Mucosa of descending colon (tissue), 3 donors: ENCODE results near the gene ATP8A2. TPM values are rescaled to one million over a fixed set of nuclear protein-coding genes. Genes with fewer than 3 reads are reported as not detected.
A peak's percentile ranks its signal among the peaks of the same experiment; 100 is the strongest.

Source experiments
- ATAC-seq: fragments of 200-7000 bp; cut with Tn5 transposase; one replicate; pipeline ENCODE4 v1.9.1; 2020; ENCODE audit warnings: mild to moderate bottlenecking, moderate library complexity
- DNase-seq, 3 donors: peaks; one replicate each; pipeline ENCODE4 v3.0.0-alpha.2; 2020
- H3K36me3 ChIP-seq: fragments of 200-600 bp; one replicate; pipeline ENCODE4 v1.8.0; 2021; ENCODE audit warnings: low read depth, mild to moderate bottlenecking
- H3K4me1 ChIP-seq: fragments of 200-600 bp; one replicate; pipeline ENCODE4 v1.8.0; 2021; ENCODE audit warnings: low read depth, mild to moderate bottlenecking
- H3K4me3 ChIP-seq: fragments of 200-600 bp; one replicate; pipeline ENCODE4 v1.8.0; 2021; ENCODE audit warnings: mild to moderate bottlenecking
- H3K9me3 ChIP-seq: fragments of 200-600 bp; one replicate; pipeline ENCODE4 v1.8.0; 2021; ENCODE audit warnings: mild to moderate bottlenecking
- intact Hi-C, 2 donors: fragments of 100-400 bp; cut with DNase I in 1 of 2; cut with micrococcal nuclease in 1 of 2; formaldehyde crosslinking; loops; one replicate each; pipeline versions ENCODE4 v1.11.0 to v1.11.1; 2022; cut with DNase I, micrococcal nuclease
- total RNA-seq, 3 donors: library from RNA; stranded (reverse); fragmentation: NEBNext Ultra II Directional in 2 of 3; extraction: Animal tissue kit (Norgen Biotek cat#: 25700) in 2 of 3; gene quantifications; one replicate each; pipeline versions ENCODE4 v1.2.1 to v1.2.4, GENCODE V29; 2021 to 2023
- TF ChIP-seq, protein P1 (sequence below): fragments of 200-600 bp; IDR thresholded peaks from one replicate; pipeline ENCODE4 v1.8.0; 2022; ENCODE audit warnings: antibody characterized with exemption, mild to moderate bottlenecking
- donor health status: DM: no; HTN: no; CAD: no; lungs with moderate emphysema.
- donor health status: DM: no; HTN: no; CAD: no.
- donor health status: DM: no; HTN: yes; CAD: no.

The ATP8A2 gene
- total RNA-seq, 3 donors from 2014 or later = 0.22 to 3.6 (median 0.41) TPM

GRCh38 chr13:25902455-25902854 is 530.7 kb downstream of the ATP8A2 start:
- Histone ChIP-seq H3K4me3 (no peak overlapping the region), H3K9me3 (no peaks in the 10 kb centered on the region), H3K4me1 (peaks cover 9% of the 10 kb centered on the region), H3K36me3 (no peaks in the 10 kb centered on the region)
- ATAC-seq (no peak), DNase-seq (no peak)
- intact Hi-C loops = no loop called here
- TF ChIP-seq, protein P1, sequence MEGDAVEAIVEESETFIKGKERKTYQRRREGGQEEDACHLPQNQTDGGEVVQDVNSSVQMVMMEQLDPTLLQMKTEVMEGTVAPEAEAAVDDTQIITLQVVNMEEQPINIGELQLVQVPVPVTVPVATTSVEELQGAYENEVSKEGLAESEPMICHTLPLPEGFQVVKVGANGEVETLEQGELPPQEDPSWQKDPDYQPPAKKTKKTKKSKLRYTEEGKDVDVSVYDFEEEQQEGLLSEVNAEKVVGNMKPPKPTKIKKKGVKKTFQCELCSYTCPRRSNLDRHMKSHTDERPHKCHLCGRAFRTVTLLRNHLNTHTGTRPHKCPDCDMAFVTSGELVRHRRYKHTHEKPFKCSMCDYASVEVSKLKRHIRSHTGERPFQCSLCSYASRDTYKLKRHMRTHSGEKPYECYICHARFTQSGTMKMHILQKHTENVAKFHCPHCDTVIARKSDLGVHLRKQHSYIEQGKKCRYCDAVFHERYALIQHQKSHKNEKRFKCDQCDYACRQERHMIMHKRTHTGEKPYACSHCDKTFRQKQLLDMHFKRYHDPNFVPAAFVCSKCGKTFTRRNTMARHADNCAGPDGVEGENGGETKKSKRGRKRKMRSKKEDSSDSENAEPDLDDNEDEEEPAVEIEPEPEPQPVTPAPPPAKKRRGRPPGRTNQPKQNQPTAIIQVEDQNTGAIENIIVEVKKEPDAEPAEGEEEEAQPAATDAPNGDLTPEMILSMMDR = no peak

DNA sequence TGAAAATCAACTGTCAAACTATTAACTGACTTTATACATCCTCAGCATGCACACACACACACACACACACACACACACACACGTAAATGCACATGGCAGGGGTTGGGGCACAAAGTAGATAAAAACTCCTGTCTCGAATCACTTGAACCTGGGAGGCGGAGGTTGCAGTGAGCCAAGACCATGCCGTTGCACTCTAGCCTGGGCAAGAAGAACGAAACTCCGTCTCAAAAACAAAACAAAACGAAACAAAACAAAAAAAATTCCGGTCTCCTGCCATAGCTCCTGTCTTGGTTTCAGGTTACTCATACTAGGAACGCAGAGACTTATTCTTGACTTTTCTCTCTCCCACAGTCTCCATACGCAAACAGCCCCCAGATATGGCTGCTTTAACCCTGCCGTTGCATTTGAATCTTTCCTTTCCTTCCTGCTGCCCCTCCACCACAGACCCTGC is 531.1 kb downstream of the ATP8A2 start:
- no peaks in the 10 kb centered on the region for H3K9me3 ChIP-seq
- ATAC-seq (no peak), DNase-seq (no peak)
- H3K4me1 ChIP-seq = peaks cover 9% of the 10 kb centered on the region
- TF ChIP-seq, protein P1 = no peak
- intact Hi-C loops = no loop called here
- no peaks in the 10 kb centered on the region for H3K36me3 ChIP-seq
- H3K4me3 ChIP-seq = no peak overlapping the region

GRCh38 chr13:25904830-25905229 is 533.1 kb downstream of the ATP8A2 start:
- DNase-seq = no peak
- Histone ChIP-seq H3K4me1 (peaks cover 9% of the 10 kb centered on the region), H3K9me3 (no peaks in the 10 kb centered on the region), H3K36me3 (no peaks in the 10 kb centered on the region), H3K4me3 (no peak overlapping the region)
- intact Hi-C loops = no loop called here
- TF ChIP-seq, protein P1 = no peak
- no peak for ATAC-seq

GRCh38 chr13:25905611-25906010 is 533.8 kb downstream of the ATP8A2 start:
- Histone ChIP-seq H3K4me3 (no peak overlapping the region), H3K4me1 (peaks cover 9% of the 10 kb centered on the region), H3K9me3 (no peaks in the 10 kb centered on the region), H3K36me3 (no peaks in the 10 kb centered on the region)
- intact Hi-C loops = no loop called here
- peak in 2 of 3 donors; percentile 21 to 36 for DNase-seq
- TF ChIP-seq, protein P1 = no peak
- ATAC-seq = peak; percentile 81

DNA sequence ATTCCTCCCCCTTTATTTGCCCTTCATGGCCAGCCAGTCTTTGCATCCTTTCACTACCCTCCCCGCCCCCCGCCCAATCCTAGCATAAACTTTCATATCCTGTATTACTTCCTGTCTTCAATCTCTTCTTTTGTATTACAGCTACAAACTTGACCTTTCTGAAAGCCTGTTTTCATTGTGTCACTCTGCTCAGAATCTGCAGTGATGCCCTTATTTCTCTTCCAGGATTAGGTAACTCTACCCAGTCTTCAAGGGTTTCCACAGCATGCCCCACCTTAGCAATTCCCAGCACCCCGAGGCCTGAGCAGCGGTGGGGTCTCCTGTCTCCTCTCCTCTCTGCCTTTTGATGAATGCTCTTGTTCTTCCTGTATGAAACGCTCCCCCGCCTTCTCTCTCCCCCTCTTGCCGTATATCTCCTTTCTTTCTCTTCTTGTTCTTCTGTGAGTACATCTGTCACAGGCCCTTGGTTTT is 534.5 kb downstream of the ATP8A2 start:
- Histone ChIP-seq H3K9me3 (no peaks in the 10 kb centered on the region), H3K36me3 (no peaks in the 10 kb centered on the region), H3K4me1 (peaks cover 9% of the 10 kb centered on the region), H3K4me3 (no peak overlapping the region)
- intact Hi-C loops = no loop called here
- TF ChIP-seq, protein P1 = no peak
- DNase-seq (no peak), ATAC-seq (no peak)

DNA sequence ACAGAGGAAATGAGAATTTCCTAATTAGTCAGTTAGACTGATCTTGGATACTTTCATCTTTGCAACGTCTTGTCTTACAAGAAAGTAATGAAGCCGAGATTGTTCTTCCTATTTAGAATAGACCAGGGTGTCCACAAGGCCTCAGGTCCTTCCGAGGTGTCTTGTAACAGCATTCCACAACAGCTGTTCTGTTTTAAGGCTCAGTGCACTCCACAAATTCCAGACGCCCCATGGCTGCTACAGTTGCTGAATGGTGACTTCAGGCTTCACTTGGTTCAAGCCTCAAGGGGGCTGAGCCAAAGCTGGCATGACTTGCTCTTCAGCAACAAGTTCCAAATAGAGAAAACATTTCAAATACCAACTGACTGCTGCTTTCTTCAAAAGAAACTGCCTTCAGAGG is 536.6 kb downstream of the ATP8A2 start:
- ATAC-seq (no peak), DNase-seq (no peak)
- Histone ChIP-seq H3K9me3 (no peaks in the 10 kb centered on the region), H3K4me3 (no peak overlapping the region), H3K4me1 (peaks cover 9% of the 10 kb centered on the region), H3K36me3 (no peaks in the 10 kb centered on the region)
- intact Hi-C loops = no loop called here
- TF ChIP-seq, protein P1 = no peak
